GM18873 (cell line): ENCODE measurements around the gene STMN1.

Experiments used
- ATAC-seq: cut with Tn5 transposase; IDR thresholded peaks from one replicate; pipeline ENCODE4 v1.9.1; 2021; ENCODE audit warnings: mild to moderate bottlenecking, moderate library complexity, moderate number of reproducible peaks; ENCODE audit not compliant: unreplicated experiment, low FRiP score

STMN1 gene

GRCh38 chr1:25896266-25896665 is 10.0 kb downstream of the STMN1 start:
- ATAC-seq: no peak

GRCh38 chr1:25895365-25895990 is 10.7 kb downstream of the STMN1 start:
- ATAC-seq: peak; percentile 52

GRCh38 chr1:25893116-25893515 is 13.1 kb downstream of the STMN1 start:
- ATAC-seq: no peak

GRCh38 chr1:25891606-25892005 is 14.6 kb downstream of the STMN1 start:
- no peak for ATAC-seq

GRCh38 chr1:25890239-25891034 is 15.8 kb downstream of the STMN1 start:
- no peak for ATAC-seq

- no peak for ATAC-seq
These were observed 16.7 kb downstream of the STMN1 start for GRCh38 chr1:25889470-25889869.

- no peak for ATAC-seq
These were observed 17.7 kb downstream of the STMN1 start for GRCh38 chr1:25888426-25888987.

GRCh38 chr1:25885602-25886001 is 20.6 kb downstream of the STMN1 start:
- ATAC-seq: no peak

- no peak for ATAC-seq
These were observed 25.0 kb downstream of the STMN1 start for GRCh38 chr1:25881266-25881665.

GRCh38 chr1:25880518-25880917 is 25.7 kb downstream of the STMN1 start:
- no peak for ATAC-seq

GRCh38 chr1:25879675-25880074 is 26.5 kb downstream of the STMN1 start:
- ATAC-seq: no peak

GRCh38 chr1:25878690-25879089 is 27.5 kb downstream of the STMN1 start:
- no peak for ATAC-seq

- ATAC-seq: no peak
These were observed 29.1 kb downstream of the STMN1 start for GRCh38 chr1:25877155-25877554.

- no peak for ATAC-seq
These were observed 29.5 kb downstream of the STMN1 start for GRCh38 chr1:25876693-25877077.

GRCh38 chr1:25875856-25876692 is 30.1 kb downstream of the STMN1 start:
- ATAC-seq: no peak

GRCh38 chr1:25875154-25875855 is 30.9 kb downstream of the STMN1 start, which contains the start of gene PAQR7:
TSS of gene PAQR7 (minus strand) at chr1:25875708. CDS start at chr1:25863839, 11,869 bp downstream.
- no peak for ATAC-seq

GRCh38 chr1:25874635-25875153 is 31.5 kb downstream of the STMN1 start:
- ATAC-seq: no peak

GRCh38 chr1:25874209-25874608 is 32.0 kb downstream of the STMN1 start:
- ATAC-seq: no peak

GRCh38 chr1:25873120-25873519 is 33.1 kb downstream of the STMN1 start:
- no peak for ATAC-seq

- ATAC-seq: no peak
These were observed 33.5 kb downstream of the STMN1 start for GRCh38 chr1:25872713-25873112.
